ENCODE data around the gene PTGES3. TPM values are rescaled to one million over a fixed set of nuclear protein-coding genes. Genes with fewer than 3 reads are reported as not detected.

The PTGES3 gene
- total and polyA plus RNA-seq, 2 experiments from 2014 or later = 334 to 442 TPM

DNA sequence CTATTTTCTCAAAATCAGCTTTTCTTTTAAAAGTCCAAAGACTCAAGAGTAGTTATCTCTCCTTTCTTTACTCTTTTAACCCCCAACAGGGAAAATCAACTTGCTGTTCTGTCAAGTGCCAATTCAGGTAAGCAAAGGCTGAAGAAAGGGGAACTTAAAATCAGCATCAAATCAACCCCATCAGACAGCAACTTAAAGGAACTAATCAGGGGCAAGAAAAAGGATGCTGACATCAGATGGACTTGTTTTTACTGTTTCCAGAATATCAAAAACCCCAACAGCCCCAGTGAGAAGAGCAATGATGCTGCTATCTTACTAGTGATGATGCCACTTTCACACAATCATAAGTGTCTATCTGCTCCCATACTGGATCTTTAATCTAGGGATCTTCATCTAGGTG lies 61.4 kb downstream of the PTGES3 start (continued):
- TF ChIP-seq ZNF462 (CRISPR knock-in tag; IDR thresholded peaks at IDR 0.05) (no peak), CREB1 (CRISPR knock-in tag; IDR thresholded peaks at IDR 0.05; ENCODE audit: low read depth) (no peak), ZNF331 (CRISPR knock-in tag; IDR thresholded peaks at IDR 0.05; ENCODE audit: low read depth) (no peak), POLR2AphosphoS5 (IDR thresholded peaks at IDR 0.05; ENCODE audit: low read depth) (no peak), EZH2phosphoT487 (IDR thresholded peaks at IDR 0.05; ENCODE audit: unreplicated experiment) (no peak), CTCF (conservative IDR thresholded peaks at IDR 0.05; ENCODE audit: low read depth in 2 of 2) (no peak), STAT1 (IDR thresholded peaks at IDR 0.05; ENCODE audit: unreplicated experiment) (no peak), JUNB (IDR thresholded peaks at IDR 0.05; ENCODE audit: unreplicated experiment) (no peak)
- TF ChIP-seq, protein P1, sequence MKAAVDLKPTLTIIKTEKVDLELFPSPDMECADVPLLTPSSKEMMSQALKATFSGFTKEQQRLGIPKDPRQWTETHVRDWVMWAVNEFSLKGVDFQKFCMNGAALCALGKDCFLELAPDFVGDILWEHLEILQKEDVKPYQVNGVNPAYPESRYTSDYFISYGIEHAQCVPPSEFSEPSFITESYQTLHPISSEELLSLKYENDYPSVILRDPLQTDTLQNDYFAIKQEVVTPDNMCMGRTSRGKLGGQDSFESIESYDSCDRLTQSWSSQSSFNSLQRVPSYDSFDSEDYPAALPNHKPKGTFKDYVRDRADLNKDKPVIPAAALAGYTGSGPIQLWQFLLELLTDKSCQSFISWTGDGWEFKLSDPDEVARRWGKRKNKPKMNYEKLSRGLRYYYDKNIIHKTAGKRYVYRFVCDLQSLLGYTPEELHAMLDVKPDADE (IDR thresholded peaks at IDR 0.05) = no peak

Measured in GM23338 (cell line).